ENCODE results near the gene MED12L.

MED12L gene

DNA sequence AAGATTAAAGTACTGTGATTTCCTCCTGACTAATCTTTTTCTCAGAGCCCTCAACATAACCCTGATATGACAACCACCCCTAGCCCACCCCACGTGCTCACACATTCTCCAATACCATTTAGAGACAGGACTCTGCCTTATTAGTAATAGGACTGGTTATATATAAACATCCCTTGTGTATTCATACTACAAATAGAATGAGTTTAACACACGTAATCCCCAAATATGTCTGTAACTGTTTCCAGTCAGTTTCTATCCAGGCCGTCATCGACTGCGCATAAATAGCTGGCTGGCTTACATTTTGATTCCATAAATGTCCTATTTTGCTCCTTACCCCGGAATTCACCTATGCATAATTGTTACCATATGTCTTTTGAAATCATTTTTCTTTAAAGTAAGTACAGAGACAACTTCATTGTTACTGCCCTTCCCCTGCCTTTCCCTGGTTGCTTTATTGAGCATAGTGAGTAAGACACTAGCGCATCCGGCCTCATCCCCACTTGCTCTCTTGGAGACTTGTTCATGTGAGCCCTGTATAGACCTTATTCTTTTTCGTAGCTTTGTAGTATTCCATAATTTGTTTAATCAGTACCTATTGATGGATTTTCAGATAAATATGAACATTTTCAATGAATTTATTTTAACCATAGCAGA, 196.3 kb downstream of the MED12L start:
- in situ Hi-C loops (cut with MboI; ENCODE audit: low sequenced_read_pairs): loop anchor here (25.0 kb wide), 1 partner anchor 556 kb away; no protein-coding TSS in a partner anchor

- in situ Hi-C loops (cut with MboI; ENCODE audit: low sequenced_read_pairs): loop anchor here (25.0 kb wide), 1 partner anchor 554 kb away; no protein-coding TSS in a partner anchor
Observed at GRCh38 chr3:151282921-151283320, 197.5 kb downstream of the MED12L start.

DNA sequence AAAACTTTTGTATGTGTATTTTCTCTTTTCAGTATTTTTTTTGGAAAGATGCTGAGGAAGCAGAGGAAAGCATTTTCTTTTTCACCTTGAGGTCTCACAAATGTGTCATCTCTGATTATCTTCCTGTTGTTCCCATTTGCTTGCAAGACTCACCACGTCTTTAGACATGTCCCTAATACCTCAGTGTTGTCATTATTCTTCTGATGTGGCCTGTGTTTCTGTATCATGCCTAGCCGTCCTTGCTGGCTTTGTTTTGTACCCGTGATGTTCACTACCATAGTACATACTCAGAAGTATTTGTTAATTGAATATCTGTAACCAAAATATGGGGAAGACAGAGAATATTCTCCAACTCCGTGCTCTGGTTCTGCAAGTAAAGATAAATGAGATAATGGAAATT, 197.9 kb downstream of the MED12L start:
- in situ Hi-C loops (cut with MboI; ENCODE audit: low sequenced_read_pairs): loop anchor here (25.0 kb wide), 1 partner anchor 554 kb away; no protein-coding TSS in a partner anchor

DNA sequence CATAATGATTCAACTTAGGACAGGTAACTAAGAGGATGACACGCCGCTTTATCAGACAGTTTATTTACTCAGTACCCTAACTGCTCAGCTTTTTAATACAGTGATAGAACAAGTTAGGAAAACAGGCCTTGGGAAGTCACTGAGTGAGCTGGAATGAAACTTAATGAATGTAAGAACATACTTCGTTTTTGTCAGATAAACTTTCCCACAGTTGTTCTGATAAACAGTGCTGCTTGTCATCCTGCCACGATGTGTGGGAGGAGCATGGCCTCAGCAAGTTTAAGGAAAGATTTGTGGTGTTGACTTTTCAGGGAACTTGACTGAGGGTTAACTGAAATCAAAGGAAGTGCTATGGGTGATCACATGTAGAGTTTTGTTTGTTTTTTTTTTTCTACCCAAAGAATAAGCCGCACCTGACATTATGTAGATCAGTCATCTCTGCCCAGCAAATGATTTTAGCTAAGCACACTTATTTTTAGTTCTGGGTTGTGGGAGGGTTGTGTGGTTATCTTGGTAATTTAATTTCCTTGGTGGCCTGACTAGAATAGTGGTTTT, 198.5 kb downstream of the MED12L start:
- in situ Hi-C loops (cut with MboI; ENCODE audit: low sequenced_read_pairs): loop anchor here (25.0 kb wide), 1 partner anchor 553 kb away; no protein-coding TSS in a partner anchor

GRCh38 chr3:151285940-151286339, 200.5 kb downstream of the MED12L start:
- in situ Hi-C loops (cut with MboI; ENCODE audit: low sequenced_read_pairs): loop anchor here (25.0 kb wide), 1 partner anchor 551 kb away; no protein-coding TSS in a partner anchor

- in situ Hi-C loops (cut with MboI; ENCODE audit: low sequenced_read_pairs): loop anchor here (25.0 kb wide), 1 partner anchor 548 kb away; no protein-coding TSS in a partner anchor
Observed at GRCh38 chr3:151289445-151289844, 204.0 kb downstream of the MED12L start.

- in situ Hi-C loops (cut with MboI; ENCODE audit: low sequenced_read_pairs): loop anchor here (25.0 kb wide), 1 partner anchor 547 kb away; no protein-coding TSS in a partner anchor
Observed at GRCh38 chr3:151290673-151291072, 205.2 kb downstream of the MED12L start.

DNA sequence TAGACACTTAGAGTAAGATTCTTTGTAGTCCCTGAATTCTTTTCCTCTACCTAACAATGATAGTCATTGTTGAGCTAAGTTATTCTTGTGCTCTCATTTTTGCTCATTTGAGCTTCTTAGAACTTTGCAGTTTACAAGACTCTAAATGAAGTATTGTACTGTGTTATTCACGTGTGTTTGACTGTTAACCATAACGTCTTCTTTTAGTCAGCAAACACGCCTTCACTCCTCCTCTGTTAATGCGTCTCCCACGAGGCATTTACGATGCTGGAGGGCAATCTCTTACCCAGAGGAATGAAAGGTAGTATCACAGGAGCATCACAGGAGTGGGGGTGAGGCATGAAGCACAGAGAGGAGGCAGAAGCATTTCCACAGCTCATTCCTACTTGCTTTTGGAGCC, 207.7 kb downstream of the MED12L start:
- in situ Hi-C loops (cut with MboI; ENCODE audit: low sequenced_read_pairs): loop anchor here (25.0 kb wide), 1 partner anchor 544 kb away; no protein-coding TSS in a partner anchor

DNA sequence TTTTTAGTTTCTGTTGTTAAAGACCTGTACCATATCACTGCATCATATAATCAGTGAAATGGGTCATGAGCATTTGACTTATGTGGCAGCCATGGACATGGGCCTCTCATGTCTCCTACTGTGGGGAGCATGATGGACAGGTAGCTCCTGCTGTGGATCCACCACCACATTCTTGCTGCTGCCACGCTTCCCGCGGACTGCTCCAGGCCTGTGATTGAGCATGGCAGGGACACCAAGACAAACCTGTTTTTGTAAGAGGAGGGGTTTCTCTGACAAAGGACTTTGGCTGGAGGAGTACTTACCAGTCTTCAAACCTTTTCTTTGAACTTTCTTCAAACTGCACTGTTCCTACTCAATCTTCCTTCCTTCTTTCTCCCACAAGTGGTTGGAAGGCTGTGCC, 210.8 kb downstream of the MED12L start:
- in situ Hi-C loops (cut with MboI; ENCODE audit: low sequenced_read_pairs): loop anchor here (25.0 kb wide), 1 partner anchor 541 kb away; no protein-coding TSS in a partner anchor

DNA sequence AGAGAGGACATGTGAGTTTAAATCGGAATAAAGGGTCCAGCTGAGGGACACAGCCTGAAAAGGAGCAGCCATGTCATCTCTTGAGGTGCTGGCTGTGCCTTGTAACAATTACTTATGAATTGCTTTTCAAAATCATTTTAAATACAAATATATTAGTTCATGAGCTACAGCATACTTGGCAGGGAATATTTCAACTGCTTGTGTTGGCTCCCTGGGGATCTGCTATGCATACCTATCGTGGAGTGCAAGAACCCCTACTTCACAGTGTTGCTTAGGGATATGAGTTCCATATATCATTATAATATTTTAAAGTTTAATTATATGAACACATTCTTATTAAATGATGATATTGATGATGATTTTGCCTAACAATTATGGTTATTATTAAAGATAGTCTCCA, 212.0 kb downstream of the MED12L start:
- in situ Hi-C loops (cut with MboI; ENCODE audit: low sequenced_read_pairs): loop anchor here (25.0 kb wide), 1 partner anchor 540 kb away; no protein-coding TSS in a partner anchor

DNA sequence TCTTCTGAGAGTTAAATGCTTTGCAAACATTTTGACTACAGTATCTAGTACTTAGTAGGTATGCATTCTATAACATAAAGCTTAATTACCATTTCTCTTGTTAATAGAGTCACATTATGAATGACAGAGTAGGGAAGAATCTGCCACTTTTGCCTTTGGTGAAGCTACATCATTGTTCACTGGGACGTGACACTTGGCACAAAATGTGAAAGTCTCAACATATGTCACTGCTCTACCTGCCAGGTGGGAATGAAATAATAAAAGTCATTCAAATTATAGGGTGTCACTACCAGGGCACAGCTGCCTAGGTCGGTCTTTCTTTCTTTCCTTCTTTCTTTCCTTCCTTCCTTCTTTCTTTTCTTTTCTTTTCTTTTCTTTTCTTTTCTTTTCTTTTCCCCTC, 213.5 kb downstream of the MED12L start:
- in situ Hi-C loops (cut with MboI; ENCODE audit: low sequenced_read_pairs): loop anchor here (25.0 kb wide), 1 partner anchor 538 kb away; no protein-coding TSS in a partner anchor

- in situ Hi-C loops (cut with MboI; ENCODE audit: low sequenced_read_pairs): no loop called here
Observed at GRCh38 chr3:151300539-151300938, 215.1 kb downstream of the MED12L start.

GRCh38 chr3:151301787-151302186, 216.3 kb downstream of the MED12L start:
- in situ Hi-C loops (cut with MboI; ENCODE audit: low sequenced_read_pairs): no loop called here

- in situ Hi-C loops (cut with MboI; ENCODE audit: low sequenced_read_pairs): no loop called here
Observed at GRCh38 chr3:151303751-151304150, 218.3 kb downstream of the MED12L start.

- in situ Hi-C loops (cut with MboI; ENCODE audit: low sequenced_read_pairs): no loop called here
Observed at GRCh38 chr3:151305060-151305774, 219.8 kb downstream of the MED12L start.

GRCh38 chr3:151305775-151306151, 220.3 kb downstream of the MED12L start:
- in situ Hi-C loops (cut with MboI; ENCODE audit: low sequenced_read_pairs): no loop called here

DNA sequence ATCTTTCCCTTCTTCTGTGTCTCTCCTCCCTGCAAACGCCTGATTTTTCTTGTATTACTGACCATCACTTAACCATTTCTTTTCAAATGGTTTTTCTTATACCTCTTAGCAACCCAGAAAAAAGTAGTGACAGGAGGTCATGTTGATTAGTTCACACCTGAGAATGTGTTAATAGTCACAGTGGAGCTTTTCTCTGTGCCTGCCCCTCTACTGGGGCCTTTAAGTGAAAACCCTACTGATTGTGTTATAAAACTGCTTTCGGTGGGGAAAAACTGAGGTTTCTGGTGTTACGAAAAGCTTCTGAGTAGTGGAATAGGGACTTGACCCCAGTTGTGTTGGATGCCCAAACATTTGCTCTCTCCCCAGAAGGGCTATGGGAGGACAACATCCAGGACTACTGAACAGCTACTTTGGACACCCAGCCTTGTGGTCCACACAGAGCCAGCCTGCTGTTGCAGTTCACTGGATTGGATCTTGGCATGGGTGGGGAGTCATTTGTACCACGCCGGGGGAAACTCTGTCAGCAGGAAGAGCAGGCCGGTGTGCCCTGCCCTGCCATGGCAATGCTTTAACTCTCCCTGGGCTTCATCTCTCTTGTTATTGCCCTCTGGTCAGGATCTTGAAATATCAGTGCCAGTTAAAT, 220.8 kb downstream of the MED12L start:
- in situ Hi-C loops (cut with MboI; ENCODE audit: low sequenced_read_pairs): no loop called here

- in situ Hi-C loops (cut with MboI; ENCODE audit: low sequenced_read_pairs): no loop called here
Observed at GRCh38 chr3:151307131-151307530, 221.7 kb downstream of the MED12L start.

DNA sequence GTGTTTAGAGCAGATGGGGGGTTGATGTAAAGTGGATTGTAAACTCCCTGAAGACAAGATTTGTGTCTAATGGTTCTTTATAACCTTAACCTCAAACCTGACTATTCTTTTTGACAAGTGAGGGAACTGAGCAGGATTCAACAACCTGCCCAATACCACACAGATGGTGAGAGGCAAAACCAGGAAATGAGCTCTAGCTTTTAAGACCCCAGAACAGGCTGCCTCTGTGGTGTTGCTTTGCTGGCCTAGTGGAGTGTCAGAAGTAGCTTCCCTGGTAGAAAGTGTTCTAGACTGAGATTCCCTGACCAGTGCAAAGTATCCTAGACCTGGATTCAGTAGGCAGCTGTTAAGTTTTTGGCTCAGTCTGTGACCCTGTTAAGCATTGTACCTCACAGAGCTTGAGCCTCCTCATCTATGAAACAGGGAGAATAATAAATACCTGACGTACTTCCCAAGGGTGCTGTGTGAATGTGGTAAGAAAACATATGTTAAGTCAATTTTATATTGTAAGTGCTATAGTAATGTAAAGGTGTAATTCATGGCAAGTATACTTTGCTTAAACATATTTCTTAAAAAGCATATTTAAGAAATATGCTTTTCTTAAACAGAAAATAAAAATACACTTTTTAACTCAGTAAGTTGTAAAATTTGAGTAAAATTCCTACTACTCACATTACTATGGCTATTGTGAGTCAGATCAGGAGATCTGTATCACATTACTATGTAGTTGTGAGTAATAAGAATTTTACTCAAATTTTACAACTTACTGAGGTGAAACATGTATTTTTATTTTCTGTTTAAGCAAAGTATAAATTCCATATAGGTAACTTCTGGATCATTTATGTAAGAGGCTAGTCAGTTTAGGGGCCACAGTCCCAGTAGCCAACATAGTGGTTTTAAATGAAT, 222.4 kb downstream of the MED12L start:
- in situ Hi-C loops (cut with MboI; ENCODE audit: low sequenced_read_pairs): no loop called here

DNA sequence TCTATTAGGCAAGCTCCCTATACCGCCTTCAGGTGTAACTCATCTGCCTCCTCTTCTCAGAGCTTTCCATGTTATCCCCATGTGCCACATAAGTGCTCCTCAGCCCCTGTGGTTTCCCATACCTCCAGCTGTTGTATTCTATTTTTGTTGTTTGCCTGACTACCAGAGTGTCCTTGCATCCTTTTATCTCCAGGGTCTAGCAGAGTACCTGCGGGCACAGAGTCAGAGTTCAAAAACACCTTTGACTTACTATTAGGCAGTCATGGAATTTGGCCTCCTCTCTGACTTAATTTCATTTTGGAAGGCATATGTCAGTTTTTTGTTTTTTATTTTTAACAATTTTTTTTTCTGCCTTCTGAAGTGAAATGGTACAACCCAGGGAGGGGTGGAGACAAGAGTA, 224.1 kb downstream of the MED12L start:
- in situ Hi-C loops (cut with MboI; ENCODE audit: low sequenced_read_pairs): no loop called here

Measured in HL-60/S4 (cell line).